K562 treated with DMSO at 1 percent for 24 hours (cell line): ENCODE results near the gene FAM186B. TPM values are rescaled to one million over a fixed set of nuclear protein-coding genes. Genes with fewer than 3 reads are reported as not detected.

Experiments
- total RNA-seq: library from RNA; unstranded; fragments of 300-600 nt; gene quantifications from 2 replicates; pipeline ENCODE4 v1.2.3, GENCODE V29; 2022; ENCODE audit warnings: low read depth; ENCODE audit not compliant: insufficient read depth

The FAM186B gene, protein sequence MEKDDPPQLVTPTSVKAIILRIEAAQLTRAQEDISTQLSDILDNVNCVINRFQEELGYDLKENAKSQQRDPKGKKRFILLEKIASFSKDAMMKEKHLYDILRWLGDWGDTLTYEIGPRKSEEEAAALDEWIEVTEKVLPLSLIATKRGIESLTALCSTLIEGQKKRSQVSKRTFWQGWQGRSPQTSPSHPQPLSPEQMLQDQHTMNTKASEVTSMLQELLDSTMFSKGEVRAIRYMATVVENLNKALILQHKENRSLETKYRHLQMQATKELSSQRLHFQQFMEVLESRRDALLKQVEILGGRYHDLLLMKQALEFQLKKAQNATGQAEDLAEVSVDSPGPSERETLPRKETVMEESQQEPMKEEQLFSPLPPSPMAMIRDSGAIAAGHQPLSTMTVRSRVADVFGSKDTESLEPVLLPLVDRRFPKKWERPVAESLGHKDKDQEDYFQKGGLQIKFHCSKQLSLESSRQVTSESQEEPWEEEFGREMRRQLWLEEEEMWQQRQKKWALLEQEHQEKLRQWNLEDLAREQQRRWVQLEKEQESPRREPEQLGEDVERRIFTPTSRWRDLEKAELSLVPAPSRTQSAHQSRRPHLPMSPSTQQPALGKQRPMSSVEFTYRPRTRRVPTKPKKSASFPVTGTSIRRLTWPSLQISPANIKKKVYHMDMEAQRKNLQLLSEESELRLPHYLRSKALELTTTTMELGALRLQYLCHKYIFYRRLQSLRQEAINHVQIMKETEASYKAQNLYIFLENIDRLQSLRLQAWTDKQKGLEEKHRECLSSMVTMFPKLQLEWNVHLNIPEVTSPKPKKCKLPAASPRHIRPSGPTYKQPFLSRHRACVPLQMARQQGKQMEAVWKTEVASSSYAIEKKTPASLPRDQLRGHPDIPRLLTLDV
- total RNA-seq: 0.21 and 0.42 TPM in 2 replicates

DNA sequence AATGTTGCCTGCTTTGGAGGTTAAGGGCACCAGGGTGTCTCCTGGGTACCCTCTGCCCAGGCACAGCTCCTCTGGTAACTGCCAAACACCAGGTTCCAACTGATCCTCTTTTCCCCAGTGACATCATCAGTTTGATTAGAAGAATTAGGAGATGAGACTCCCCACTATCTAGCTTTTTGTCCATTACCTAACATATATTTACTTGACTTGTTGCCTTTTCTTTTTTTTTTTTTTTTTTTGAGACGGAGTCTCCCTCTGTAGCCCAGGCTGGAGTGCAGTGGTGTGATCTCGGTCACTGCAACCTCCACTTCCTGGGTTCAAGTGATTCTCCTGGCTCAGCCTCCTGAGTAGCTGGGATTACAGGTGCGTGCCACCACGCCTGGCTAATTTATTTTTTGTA, at the start of gene FAM186B:
FAM186B (minus strand) TSS at position 101 of the 400 bp plus-strand sequence. CDS start 162 bp downstream, outside the sequence.

DNA sequence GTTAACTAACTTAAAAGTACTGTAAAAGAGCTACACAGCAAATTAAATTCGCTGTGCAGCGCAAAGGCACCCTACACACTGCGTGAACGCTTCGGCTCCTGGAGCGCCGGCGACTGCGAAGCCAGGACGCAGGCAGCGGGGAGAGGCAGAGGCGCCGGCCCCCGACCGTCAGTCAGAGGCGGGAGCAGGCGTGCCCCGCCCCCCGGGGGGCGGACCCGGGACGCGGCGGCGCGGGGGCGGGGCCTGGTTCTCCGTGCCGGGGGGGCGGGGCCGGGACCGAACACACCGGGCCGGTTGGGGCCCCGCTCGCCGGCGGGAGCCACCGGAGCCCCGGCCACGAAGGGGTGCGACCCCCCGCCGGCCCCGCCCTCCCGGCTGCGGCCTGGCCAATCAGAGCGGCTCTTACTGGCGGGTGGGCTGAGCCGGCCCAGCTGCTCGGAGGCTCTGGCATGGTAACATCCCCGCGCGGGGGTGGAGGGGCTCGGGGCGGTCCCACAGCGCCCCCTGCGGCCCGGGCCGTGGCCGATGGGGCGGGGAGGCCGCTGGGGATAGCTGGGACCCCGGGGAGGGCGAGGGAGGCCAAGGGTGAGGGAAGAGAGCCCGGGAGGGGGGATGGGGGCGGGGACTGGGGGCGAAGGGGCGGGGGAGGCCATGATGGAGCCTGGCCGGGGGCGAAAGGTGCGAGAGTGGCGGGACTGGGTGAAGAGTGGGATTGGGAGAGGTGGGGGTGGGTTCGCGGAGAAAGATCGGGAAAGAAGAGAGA, 17.9 kb upstream of the FAM186B start, which contains the start of gene PRPF40B:
PRPF40B (plus strand) TSS at position 420 of the 763 bp plus-strand sequence; CDS start at position 450, 30 bp downstream.

DNA sequence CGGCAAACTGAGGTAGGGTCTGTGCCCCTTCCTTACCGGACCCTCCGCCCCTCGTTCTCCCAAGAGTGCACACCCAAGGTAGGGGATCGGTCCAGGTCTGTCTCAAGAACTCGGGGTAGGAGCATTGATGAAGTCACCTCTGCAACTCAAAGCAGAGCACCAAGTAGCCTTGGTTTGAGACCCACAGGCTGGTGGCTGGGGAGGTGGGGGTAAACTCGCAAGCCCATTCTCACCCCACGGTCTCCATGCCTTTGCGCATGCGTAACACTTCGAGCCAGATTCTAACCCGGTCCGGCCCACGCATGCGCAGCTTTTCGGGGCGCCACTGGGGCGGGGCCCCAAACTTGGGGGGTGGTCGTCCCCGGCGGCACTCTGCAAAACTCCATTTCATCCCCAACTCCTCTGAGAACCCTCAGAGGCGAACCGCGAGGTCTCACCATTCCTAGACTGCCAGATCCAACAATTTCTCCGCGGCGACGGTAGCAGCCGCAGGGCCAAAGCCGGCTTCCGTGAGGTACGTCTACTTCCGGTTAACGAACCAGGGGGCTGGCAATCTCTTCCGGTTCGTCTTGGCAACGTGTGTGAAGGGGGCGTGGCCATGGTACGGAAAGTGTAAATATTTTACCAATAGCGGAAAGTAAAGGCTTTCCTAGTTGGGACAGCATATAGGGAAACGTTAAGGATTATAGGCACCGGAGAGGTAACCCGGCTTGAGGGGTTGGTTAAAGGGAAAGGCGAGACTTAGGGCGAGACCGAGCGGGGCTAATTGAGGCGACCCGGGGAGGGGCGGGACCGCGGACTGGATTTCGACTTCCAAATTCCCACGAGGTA, 37.6 kb downstream of the FAM186B start, which contains the start of gene MCRS1:
MCRS1 (minus strand) TSS at position 532 of the 831 bp plus-strand sequence. CDS start 1,411 bp downstream, outside the sequence.

DNA sequence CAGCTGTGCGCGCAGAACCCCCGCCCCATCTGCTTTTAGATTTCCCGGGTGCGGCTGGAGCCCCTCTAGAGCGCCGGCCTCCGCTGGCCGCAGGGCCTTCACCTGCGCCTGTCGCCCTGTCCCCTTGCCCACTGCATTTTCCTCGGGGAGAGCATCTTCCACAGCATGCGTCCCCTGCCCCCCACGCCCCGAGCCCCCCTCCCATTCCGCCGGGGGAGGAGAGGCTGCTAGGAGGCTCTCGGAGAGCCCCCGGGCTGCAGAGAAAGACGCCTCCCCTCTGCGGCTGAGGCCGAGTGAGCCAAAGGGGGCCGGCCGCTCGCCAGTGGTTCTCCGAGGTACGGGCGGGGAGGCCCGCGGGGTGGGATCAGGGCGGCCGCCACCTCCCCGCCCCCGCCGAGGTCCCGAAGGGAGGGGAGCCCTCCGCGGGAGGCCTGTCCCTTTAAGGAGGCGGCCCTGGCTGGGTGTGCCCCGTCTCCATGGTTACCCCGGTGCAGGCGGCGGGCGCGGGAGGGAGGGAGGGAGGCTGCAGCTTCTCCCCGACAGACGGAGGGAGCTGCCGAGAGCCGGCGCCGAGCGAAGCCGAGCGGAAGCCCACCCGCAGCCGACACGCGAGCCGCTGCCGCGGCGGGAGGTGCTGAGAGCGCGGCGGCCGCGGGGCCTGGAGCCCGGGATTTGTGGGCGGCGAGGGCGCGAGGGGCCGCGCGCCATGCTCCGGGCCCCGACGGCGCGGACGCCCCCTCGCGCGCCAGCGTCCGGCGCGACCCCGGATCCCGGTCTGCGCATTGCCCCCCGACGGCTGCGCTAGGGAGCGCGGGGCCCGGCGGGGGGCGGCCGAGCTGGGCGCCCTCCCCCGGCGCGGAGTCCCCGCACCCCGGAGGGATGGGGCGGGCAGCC, 66.7 kb downstream of the FAM186B start, which contains the start of gene KCNH3:
KCNH3 (plus strand) TSS at position 521 of the 894 bp plus-strand sequence. CDS start 387 bp downstream, outside the sequence.

Other genes with a start within 250 kb of the FAM186B start
- gene SPATS2, start 238.2 kb downstream of the FAM186B start, total RNA-seq: 16.0 and 22.0 TPM in 2 replicates
- gene KCNH3, start 66.6 kb downstream of the FAM186B start, total RNA-seq: 0.20 and 0.25 TPM in 2 replicates
- 68.7 and 79.5 TPM in 2 replicates for gene MCRS1, start 37.5 kb downstream of the FAM186B start, total RNA-seq
- 3.0 and 3.5 TPM in 2 replicates for gene PRPF40B, start 17.9 kb upstream of the FAM186B start, total RNA-seq
- gene FMNL3, start 101.8 kb upstream of the FAM186B start, total RNA-seq: 11.3 and 12.1 TPM in 2 replicates
- gene TMBIM6, start 135.9 kb upstream of the FAM186B start, total RNA-seq: 363 and 368 TPM in 2 replicates
- 20.8 and 21.1 TPM in 2 replicates for gene NCKAP5L, start 222.8 kb upstream of the FAM186B start, total RNA-seq
- 7.1 and 8.0 TPM in 2 replicates for gene BCDIN3D, start 237.5 kb upstream of the FAM186B start, total RNA-seq